Thymus (tissue), 11 donors: ENCODE data around the gene TMEM201. TPM values are rescaled to one million over a fixed set of nuclear protein-coding genes. Genes with fewer than 3 reads are reported as not detected.

Source experiments
- DNase-seq, 9 donors: peaks; one replicate each; pipeline ENCODE4 v3.0.0-alpha.2; 2013; ENCODE audit warnings: low spot score in 9 of 9, low read depth in 6 of 9, missing footprints in 1 of 9
- H3K27ac ChIP-seq, 2 donors: one replicate each; pipeline ENCODE4 v1.5.1; 2013; ENCODE audit warnings: control low read depth in 1 of 2, low read depth in 1 of 2, low read length in 1 of 2, mild to moderate bottlenecking in 1 of 2, moderate library complexity in 1 of 2
- H3K27me3 ChIP-seq, 2 donors: one replicate each; pipeline ENCODE4 v1.5.1; 2013; ENCODE audit warnings: low read length in 1 of 2; ENCODE audit not compliant: control insufficient read depth in 2 of 2, insufficient read depth in 1 of 2
- H3K36me3 ChIP-seq, 2 donors: one replicate each; pipeline ENCODE4 v1.5.1; 2013; ENCODE audit warnings: low read length in 1 of 2, mild to moderate bottlenecking in 1 of 2, moderate library complexity in 1 of 2; ENCODE audit not compliant: control insufficient read depth in 2 of 2, insufficient read depth in 2 of 2
- H3K4me1 ChIP-seq, 2 donors: one replicate each; pipeline ENCODE4 v1.5.1; 2013; ENCODE audit warnings: low read length in 2 of 2; ENCODE audit not compliant: control insufficient read depth in 2 of 2, insufficient read depth in 2 of 2
- H3K4me3 ChIP-seq, 2 donors: one replicate each; pipeline ENCODE4 v1.5.1; 2013; ENCODE audit warnings: low read length in 2 of 2, control low read depth in 1 of 2, mild to moderate bottlenecking in 1 of 2
- H3K9me3 ChIP-seq, 2 donors: one replicate each; pipeline ENCODE4 v1.5.1; 2013; ENCODE audit warnings: low read length in 1 of 2, mild to moderate bottlenecking in 1 of 2; ENCODE audit not compliant: control insufficient read depth in 2 of 2, insufficient read depth in 1 of 2
- WGBS: extraction: QIAGEN DNeasy Blood & Tissue Kit; methylation state at CpG from one replicate; pipeline ENCODE4 v1.1.7; 2013; 5-methylcytosine and 5-hydroxymethylcytosine counted together
- polyA plus RNA-seq: library from polyadenylated mRNA; stranded (reverse); fragments of 200-250 nt; gene quantifications from one replicate; pipeline ENCODE4 v1.2.3, GENCODE V29; 2013
- total RNA-seq: library from RNA; stranded (reverse); fragments of 120-200 nt; gene quantifications from one replicate; pipeline ENCODE4 v1.2.4, GENCODE V29; 2013
- donor health status: healthy.

TMEM201 gene
- total and polyA plus RNA-seq, 2 donors, result 1.7 to 4.4 TPM

DNA sequence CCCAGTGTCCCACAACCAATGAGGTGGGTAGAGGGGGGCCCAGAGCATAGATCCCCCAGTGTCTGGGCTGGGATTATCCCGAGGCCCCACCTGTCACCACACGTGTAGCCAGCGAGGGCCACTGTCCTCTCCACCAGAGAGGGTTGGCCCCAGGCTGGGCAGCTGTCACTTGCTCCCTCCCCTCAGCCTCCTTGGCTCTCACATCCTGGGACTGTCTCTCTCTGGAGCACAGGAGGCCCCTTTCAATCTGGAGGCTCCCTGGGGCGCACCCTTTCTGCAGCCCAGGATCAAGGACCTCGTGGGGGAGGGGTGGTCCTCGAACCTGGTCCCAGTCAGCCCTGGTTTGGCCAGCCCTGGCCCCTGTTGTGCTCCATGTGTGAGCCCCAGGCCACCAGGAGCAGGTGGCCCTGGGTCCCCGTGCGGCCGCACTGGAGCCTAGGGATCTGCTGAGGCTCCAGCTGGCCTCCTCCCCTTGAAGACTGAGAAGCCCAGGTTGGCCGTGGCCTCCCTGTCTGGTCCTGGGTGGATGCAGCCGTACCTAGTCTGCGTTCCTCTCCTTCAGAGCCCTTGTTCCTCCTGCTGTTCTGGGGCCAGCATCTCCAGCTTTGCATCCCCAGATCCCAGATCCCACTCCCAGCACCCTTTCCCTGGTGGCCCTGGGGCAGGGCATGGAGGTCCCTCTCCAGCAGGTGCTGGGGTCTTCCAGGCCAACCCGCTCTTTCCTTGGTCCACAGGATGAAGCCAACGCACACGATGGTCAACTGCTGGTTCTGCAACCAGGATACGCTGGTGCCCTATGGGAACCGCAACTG, 6.7 kb downstream of the TMEM201 start:
- H3K36me3 ChIP-seq, result peaks cover 26 to 28% of the 10 kb centered on the region in 2 donors
- H3K27me3 ChIP-seq, result no peaks in the 10 kb centered on the region
- H3K9me3 ChIP-seq, result peaks cover 0 to 2% of the 10 kb centered on the region in 2 donors
- H3K4me1 ChIP-seq, result peaks cover 5 to 41% of the 10 kb centered on the region in 2 donors
- H3K4me3 ChIP-seq, result no peak overlapping the region
- DNase-seq, result no peak
- 92% methylated on average over 17 of the region's 17 CpGs for WGBS
- H3K27ac ChIP-seq, result no peak overlapping the region

DNA sequence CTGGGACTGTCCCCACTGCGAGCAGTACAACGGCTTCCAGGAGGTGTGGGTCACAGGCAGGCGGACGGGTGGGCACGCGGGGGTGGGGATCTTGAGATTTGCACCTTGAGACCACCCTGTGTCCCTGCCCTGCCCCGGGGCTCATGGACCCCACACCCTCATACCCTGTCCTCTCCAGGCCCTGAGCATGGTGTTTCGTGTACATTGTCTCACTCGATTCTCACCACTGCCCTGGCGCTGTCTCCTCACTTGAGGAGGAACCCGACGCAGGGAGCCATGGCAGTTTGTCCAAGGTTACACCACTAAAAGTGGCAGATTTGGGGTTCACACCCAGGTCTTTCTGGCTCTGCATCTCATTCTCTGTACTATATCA, 7.2 kb downstream of the TMEM201 start:
- no peak for DNase-seq
- Histone ChIP-seq H3K9me3 (peaks cover 0 to 2% of the 10 kb centered on the region in 2 donors), H3K27ac (no peak overlapping the region), H3K27me3 (no peaks in the 10 kb centered on the region), H3K4me1 (peaks cover 5 to 35% of the 10 kb centered on the region in 2 donors), H3K36me3 (peaks cover 30 to 32% of the 10 kb centered on the region in 2 donors), H3K4me3 (no peak overlapping the region)
- 98% methylated on average over 12 of the region's 12 CpGs for WGBS

DNA sequence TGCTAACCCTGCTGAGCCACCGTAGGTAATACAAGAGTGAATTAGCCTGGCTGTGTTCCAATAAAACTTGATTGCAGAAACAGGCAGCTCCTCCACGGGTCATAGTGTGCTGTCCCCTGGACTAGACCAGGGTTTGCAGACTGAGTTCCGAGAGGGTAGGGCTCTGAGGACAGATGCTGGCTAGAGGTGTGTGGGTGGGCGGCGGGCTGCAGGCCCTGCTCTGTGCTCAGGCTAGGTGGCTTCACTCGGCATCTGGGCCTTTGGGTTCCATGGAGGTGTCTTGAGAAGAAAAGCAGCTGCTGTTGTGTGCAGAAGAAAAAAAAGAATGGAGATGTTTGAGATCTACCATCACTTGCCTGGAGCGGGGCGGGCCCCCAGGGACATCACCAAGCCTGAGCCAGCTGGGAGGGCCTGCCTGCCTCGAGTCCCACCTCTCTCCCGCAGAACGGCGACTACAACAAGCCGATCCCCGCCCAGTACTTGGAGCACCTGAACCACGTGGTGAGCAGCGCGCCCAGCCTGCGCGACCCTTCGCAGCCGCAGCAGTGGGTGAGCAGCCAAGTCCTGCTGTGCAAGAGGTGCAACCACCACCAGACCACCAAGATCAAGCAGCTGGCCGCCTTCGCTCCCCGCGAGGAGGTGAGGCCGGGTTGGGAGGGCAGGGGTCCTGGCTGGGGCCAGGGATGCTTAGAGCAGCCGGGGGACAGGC, 7.9 kb downstream of the TMEM201 start:
- peaks cover 36 to 37% of the 10 kb centered on the region in 2 donors for H3K36me3 ChIP-seq
- peaks cover 5 to 29% of the 10 kb centered on the region in 2 donors for H3K4me1 ChIP-seq
- peaks cover 0 to 2% of the 10 kb centered on the region in 2 donors for H3K9me3 ChIP-seq
- WGBS, result 96% methylated on average over 27 of the region's 27 CpGs
- no peak overlapping the region for H3K27ac ChIP-seq
- no peak for DNase-seq
- no peaks in the 10 kb centered on the region for H3K27me3 ChIP-seq
- no peak overlapping the region for H3K4me3 ChIP-seq

DNA sequence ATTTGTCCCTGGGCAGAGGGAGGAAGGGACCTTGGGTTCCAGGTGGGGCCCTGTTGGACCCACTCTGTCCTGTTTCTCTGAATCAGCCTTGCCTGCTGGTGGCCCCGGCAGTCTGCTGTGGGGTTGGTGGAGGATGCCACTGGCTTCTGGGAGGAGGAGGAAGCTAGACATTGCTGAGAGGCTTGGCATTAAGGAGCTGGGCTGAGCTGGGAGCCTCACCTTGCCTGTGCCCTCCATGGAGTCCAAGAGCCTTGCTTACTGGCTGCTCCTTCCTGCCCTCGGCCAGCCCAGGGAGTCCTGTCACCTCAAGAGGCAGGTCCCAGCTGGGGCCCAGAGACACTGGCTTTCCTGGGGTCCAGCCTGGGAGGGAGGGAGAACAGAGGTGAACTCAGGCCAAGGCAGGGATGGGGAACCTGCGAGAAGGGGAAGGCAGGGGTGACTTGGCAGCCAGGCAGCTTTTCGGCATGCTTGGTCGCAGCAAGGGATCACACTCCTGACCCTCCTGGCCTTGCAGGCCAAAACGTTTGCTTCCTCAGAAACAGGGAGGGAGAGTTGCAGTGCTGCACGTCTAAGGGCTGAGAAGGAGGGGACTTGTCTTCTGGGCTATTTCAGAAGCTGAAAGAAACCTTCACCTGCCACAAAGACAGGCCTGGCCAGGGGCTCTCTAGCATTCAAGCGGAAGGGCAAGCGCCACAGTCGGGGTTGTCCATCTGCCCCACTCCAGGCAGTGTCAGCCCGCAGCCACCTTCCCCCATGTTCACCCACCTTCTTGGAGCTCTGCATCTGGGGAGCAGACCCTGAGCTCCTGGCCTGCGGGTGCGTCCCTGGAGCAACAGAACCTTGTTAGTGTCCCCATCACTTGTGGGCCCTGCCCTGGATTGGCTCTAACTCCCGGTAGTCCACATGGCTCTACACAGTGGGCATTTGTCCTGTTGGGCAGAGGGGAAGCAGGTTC, 8.9 kb downstream of the TMEM201 start:
- Histone ChIP-seq H3K4me1 (peaks cover 5 to 18% of the 10 kb centered on the region in 2 donors), H3K9me3 (peaks cover 0 to 2% of the 10 kb centered on the region in 2 donors), H3K27me3 (no peaks in the 10 kb centered on the region), H3K27ac (no peak overlapping the region), H3K4me3 (no peak overlapping the region), H3K36me3 (peaks cover 46 to 47% of the 10 kb centered on the region in 2 donors)
- DNase-seq, result no peak
- WGBS, result 96% methylated on average over 14 of the region's 14 CpGs

DNA sequence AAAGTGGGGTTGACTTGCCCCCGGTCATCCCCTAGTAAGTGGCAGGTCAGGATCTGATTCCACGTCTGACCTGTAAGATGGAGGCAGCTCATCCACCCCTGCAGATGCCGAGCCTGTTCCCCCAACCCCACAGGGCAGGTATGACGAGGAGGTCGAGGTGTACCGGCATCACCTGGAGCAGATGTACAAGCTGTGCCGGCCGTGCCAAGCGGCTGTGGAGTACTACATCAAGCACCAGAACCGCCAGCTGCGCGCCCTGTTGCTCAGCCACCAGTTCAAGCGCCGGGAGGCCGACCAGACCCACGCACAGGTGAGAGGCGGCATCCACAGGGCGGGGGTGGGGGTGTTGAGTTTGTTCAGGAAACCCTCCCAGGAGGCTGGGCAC, 9.6 kb downstream of the TMEM201 start:
- H3K9me3 ChIP-seq, result peaks cover 0 to 2% of the 10 kb centered on the region in 2 donors
- no peak overlapping the region for H3K4me3 ChIP-seq
- peaks cover 53% of the 10 kb centered on the region in 2 donors for H3K36me3 ChIP-seq
- H3K27ac ChIP-seq, result no peak overlapping the region
- WGBS, result 93% methylated on average over 18 of the region's 18 CpGs
- H3K4me1 ChIP-seq, result peaks cover 3 to 12% of the 10 kb centered on the region in 2 donors
- no peaks in the 10 kb centered on the region for H3K27me3 ChIP-seq
- DNase-seq, result no peak

DNA sequence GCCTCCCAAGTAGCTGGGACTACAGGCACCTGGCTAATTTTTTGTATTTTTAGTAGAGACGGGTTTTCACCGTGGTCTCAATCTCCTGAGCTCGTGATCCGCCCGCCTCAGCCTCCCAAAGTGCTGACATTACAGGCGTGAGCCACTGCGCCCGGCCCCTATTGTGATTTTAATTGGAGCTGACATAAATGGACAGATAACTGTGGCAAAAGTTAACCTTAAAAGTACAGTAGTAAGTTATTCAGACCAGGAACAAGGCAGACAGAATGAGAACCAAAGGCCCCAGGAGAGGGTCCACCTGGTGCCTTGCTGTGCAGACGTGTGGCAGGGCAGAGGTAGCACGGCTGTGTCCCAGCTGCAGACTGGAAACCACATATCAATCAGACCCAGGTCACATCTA, 11.0 kb downstream of the TMEM201 start:
- DNase-seq, result no peak
- peaks cover 0 to under 1% of the 10 kb centered on the region in 2 donors for H3K9me3 ChIP-seq
- H3K4me1 ChIP-seq, result peaks cover 0 to 2% of the 10 kb centered on the region in 2 donors
- WGBS, result 96% methylated on average over 10 of the region's 10 CpGs
- no peaks in the 10 kb centered on the region for H3K27me3 ChIP-seq
- no peak overlapping the region for H3K27ac ChIP-seq
- H3K4me3 ChIP-seq, result no peak overlapping the region
- H3K36me3 ChIP-seq, result peaks cover 61 to 67% of the 10 kb centered on the region in 2 donors

DNA sequence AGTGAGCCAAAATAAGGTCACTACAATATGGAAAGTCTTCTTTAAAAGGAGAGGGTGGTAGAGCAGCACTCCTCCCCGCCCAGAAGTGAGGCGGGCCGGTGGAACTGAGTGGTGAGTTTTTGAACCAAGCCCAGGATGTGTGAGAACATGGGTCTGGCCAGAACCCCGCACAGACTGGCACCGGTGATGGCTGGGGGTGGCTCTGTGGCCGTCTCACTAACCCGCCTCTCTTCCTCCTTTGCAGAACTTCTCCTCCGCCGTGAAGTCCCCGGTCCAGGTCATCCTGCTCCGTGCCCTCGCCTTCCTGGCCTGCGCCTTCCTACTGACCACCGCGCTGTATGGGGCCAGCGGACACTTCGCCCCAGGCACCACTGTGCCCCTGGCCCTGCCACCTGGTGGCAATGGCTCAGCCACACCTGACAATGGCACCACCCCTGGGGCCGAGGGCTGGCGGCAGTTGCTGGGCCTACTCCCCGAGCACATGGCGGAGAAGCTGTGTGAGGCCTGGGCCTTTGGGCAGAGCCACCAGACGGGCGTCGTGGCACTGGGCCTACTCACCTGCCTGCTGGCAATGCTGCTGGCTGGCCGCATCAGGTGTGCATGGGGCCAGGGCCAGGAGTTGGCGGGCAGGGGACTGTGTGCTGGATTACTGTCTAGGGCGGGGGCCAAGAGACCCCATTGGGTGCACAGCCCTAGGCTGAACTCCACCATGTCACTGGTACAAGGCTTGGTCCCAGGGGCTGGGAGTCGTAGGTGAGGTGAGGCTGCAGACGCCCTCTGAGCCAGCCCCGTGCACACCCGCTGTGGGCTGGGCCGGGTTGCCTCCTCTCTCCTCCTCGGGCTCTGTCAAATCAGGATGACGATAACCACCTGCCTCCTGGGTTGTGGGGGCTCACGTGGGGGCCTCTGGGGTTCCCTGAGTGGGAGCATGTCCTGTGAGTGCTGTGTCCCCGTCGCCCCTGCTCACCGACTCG, 12.4 kb downstream of the TMEM201 start:
- Histone ChIP-seq H3K9me3 (no peaks in the 10 kb centered on the region), H3K27ac (no peak overlapping the region), H3K4me3 (no peak overlapping the region), H3K36me3 (peaks cover 61 to 73% of the 10 kb centered on the region in 2 donors), H3K4me1 (peaks cover 0 to 4% of the 10 kb centered on the region in 2 donors), H3K27me3 (no peaks in the 10 kb centered on the region)
- no peak for DNase-seq
- WGBS, result 98% methylated on average over 39 of the region's 39 CpGs
